RWPE2 (cell line): ENCODE measurements around the gene CDC42EP1.
"Not testable (repeated sequence)": the region's sequence is repeated elsewhere in the genome, so short reads cannot be mapped to it uniquely, and the experiment has no call there.

Source experiments
- ATAC-seq: fragments of 200-7000 bp; cut with Tn5 transposase; 3 replicates; pipeline ENCODE4 v1.9.1; 2021; ENCODE audit warnings: low read depth
- DNase-seq: peaks from one replicate; pipeline ENCODE4 v3.0.0-alpha.2; 2020; ENCODE audit warnings: low spot score
- H3K27ac ChIP-seq: fragments of 450-650 bp; 2 replicates; pipeline ENCODE4 v1.5.1; 2017; ENCODE audit warnings: mild to moderate bottlenecking; ENCODE audit not compliant: poor library complexity, severe bottlenecking
- H3K27me3 ChIP-seq: fragments of 250-450 bp; sonication (Bioruptor Pico); 2 replicates; pipeline ENCODE4 v1.5.1; 2021; ENCODE audit warnings: mild to moderate bottlenecking, moderate library complexity; ENCODE audit not compliant: insufficient read depth, poor library complexity, severe bottlenecking
- H3K36me3 ChIP-seq: fragments of 250-450 bp; sonication (Bioruptor Pico); 2 replicates; pipeline ENCODE4 v1.5.1; 2020; ENCODE audit warnings: low read depth, mild to moderate bottlenecking, moderate library complexity
- H3K4me1 ChIP-seq: fragments of 250-450 bp; sonication (Bioruptor Pico); 2 replicates; pipeline ENCODE4 v1.5.1; 2021; ENCODE audit warnings: mild to moderate bottlenecking, moderate library complexity; ENCODE audit not compliant: insufficient read depth, poor library complexity, severe bottlenecking
- H3K4me3 ChIP-seq: fragments of 250-450 bp; sonication (Bioruptor Pico); 2 replicates; pipeline ENCODE4 v1.5.1; 2021; ENCODE audit warnings: mild to moderate bottlenecking, moderate library complexity; ENCODE audit not compliant: severe bottlenecking
- H3K9me3 ChIP-seq: fragments of 250-450 bp; sonication (Bioruptor Pico); 2 replicates; pipeline ENCODE4 v1.5.1; 2021; ENCODE audit warnings: mild to moderate bottlenecking, moderate library complexity; ENCODE audit not compliant: severe bottlenecking
- CTCF ChIP-seq: fragments of 450-650 bp; IDR thresholded peaks from one replicate; pipeline ENCODE4 v1.5.1; 2017; ENCODE audit warnings: mild to moderate bottlenecking, moderate library complexity; ENCODE audit not compliant: poor library complexity, severe bottlenecking

CDC42EP1 gene

GRCh38 chr22:37535159-37535558 is 25.1 kb upstream of the CDC42EP1 start:
- Histone ChIP-seq H3K9me3 (no peaks in the 10 kb centered on the region), H3K36me3 (no peaks in the 10 kb centered on the region), H3K4me1 (peaks cover 10% of the 10 kb centered on the region), H3K4me3 (no peak overlapping the region), H3K27me3 (no peaks in the 10 kb centered on the region), H3K27ac (no peak overlapping the region)
- TF ChIP-seq CTCF: no peak
- DNase-seq (no peak), ATAC-seq (no peak)

GRCh38 chr22:37538590-37539357 is 21.5 kb upstream of the CDC42EP1 start:
- TF ChIP-seq CTCF: peak; percentile 97
- Histone ChIP-seq H3K27me3 (no peaks in the 10 kb centered on the region), H3K4me3 (no peak overlapping the region), H3K4me1 (peaks cover 17% of the 10 kb centered on the region), H3K27ac (no peak overlapping the region), H3K36me3 (no peaks in the 10 kb centered on the region), H3K9me3 (no peaks in the 10 kb centered on the region)
- DNase-seq (peak; percentile 91), ATAC-seq (peak; percentile 89)

GRCh38 chr22:37539790-37540189 is 20.5 kb upstream of the CDC42EP1 start:
- H3K27ac ChIP-seq, ATAC-seq, H3K4me3 ChIP-seq, H3K9me3 ChIP-seq, H3K36me3 ChIP-seq, H3K27me3 ChIP-seq, DNase-seq: not testable (repeated sequence)
- peaks cover 22% of the 10 kb centered on the region for H3K4me1 ChIP-seq

DNA sequence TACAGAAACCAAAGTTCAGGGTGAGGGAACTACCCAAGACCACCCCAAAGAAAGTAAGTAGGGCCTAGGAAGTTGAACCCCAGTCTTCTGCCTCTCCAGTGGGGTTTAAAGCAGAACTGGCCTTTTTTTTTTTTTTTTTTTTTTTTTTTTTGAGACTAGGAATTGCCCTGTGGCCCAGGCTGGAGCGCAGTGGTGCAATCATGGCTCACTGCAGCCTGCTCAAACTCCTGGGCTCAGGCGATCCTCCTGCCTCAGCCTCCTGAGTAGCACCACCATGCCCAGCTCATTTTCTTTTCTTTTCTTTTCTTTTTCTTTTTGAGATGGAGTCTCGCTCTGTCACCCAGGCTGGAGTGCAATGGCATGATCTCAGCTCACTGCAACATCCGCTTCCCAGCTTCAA is 17.9 kb upstream of the CDC42EP1 start:
- not testable (repeated sequence) for H3K4me3 ChIP-seq, ATAC-seq, DNase-seq, H3K36me3 ChIP-seq, H3K27me3 ChIP-seq, H3K9me3 ChIP-seq
- Histone ChIP-seq H3K27ac (peak overlapping the region; percentile 79), H3K4me1 (peaks cover 40% of the 10 kb centered on the region)

DNA sequence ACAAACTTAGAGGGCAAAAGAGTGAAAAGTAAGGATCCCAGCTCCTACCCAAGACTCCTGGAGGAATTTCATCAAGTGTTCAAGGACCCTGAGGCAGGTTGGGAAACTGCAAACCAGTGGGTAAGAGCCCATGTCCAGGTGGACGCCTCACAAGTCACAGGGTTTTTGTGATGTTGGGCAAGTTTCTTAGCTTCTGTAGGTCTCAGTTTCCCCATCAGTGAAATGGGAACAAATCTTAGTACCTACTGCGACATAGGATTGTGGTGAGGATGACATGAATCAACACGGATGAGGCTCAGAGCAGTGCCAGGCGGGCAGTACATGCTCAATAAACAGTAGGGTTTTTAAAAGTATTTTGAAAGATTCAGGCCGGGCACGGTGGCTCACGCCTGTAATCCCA is 17.3 kb upstream of the CDC42EP1 start:
- ATAC-seq (no peak), DNase-seq (no peak)
- Histone ChIP-seq H3K27me3 (no peaks in the 10 kb centered on the region), H3K4me3 (no peak overlapping the region), H3K36me3 (no peaks in the 10 kb centered on the region), H3K9me3 (no peaks in the 10 kb centered on the region), H3K27ac (peak overlapping the region; percentile 79), H3K4me1 (peaks cover 40% of the 10 kb centered on the region)
- no peak for TF ChIP-seq CTCF
